Loucy (cell line): ENCODE data around the gene CATSPER1.

ENCODE experiments used
- H2AFZ ChIP-seq: fragments of 200-600 bp; sonication (generic); 2 replicates; pipeline ENCODE4 v1.6.0; 2016; ENCODE audit warnings: antibody characterized with exemption, mild to moderate bottlenecking, low read length, moderate library complexity
- H3F3A ChIP-seq: fragments of 200-600 bp; 2 replicates; pipeline ENCODE4 v1.6.0; 2016; ENCODE audit warnings: antibody characterized with exemption, low read depth, mild to moderate bottlenecking
- H3K27me3 ChIP-seq: fragments of 200-600 bp; sonication (generic); 2 replicates; pipeline ENCODE4 v1.6.1; 2014; ENCODE audit warnings: low read length, mild to moderate bottlenecking; ENCODE audit not compliant: insufficient read depth, poor library complexity, severe bottlenecking
- H3K36me3 ChIP-seq: fragments of 200-600 bp; sonication (generic); 2 replicates; pipeline ENCODE4 v1.6.1; 2016; ENCODE audit warnings: low read length; ENCODE audit not compliant: insufficient read depth
- H3K4me1 ChIP-seq: fragments of 200-600 bp; sonication (generic); 2 replicates; pipeline ENCODE4 v1.5.1; 2014; ENCODE audit warnings: low read length, mild to moderate bottlenecking; ENCODE audit not compliant: insufficient read depth, poor library complexity, severe bottlenecking
- H3K4me2 ChIP-seq: fragments of 200-600 bp; sonication (generic); 2 replicates; pipeline ENCODE4 v1.6.0; 2014; ENCODE audit warnings: antibody characterized with exemption, low read length, low read depth, mild to moderate bottlenecking; ENCODE audit not compliant: poor library complexity, severe bottlenecking
- H3K4me3 ChIP-seq: fragments of 200-600 bp; sonication (generic); 2 replicates; pipeline ENCODE4 v1.5.1; 2014; ENCODE audit warnings: low read length, mild to moderate bottlenecking, mixed read lengths; ENCODE audit not compliant: poor library complexity, severe bottlenecking
- H3K79me2 ChIP-seq: fragments of 200-600 bp; sonication (generic); 2 replicates; pipeline ENCODE4 v1.6.1; 2014; ENCODE audit warnings: low read length; ENCODE audit not compliant: insufficient read depth
- H3K9ac ChIP-seq: fragments of 200-600 bp; sonication (generic); 2 replicates; pipeline ENCODE4 v1.6.0; 2014; ENCODE audit warnings: mild to moderate bottlenecking, low read depth, low read length, moderate library complexity; ENCODE audit not compliant: poor library complexity, severe bottlenecking
- H3K9me2 ChIP-seq: fragments of 200-600 bp; sonication (generic); replicated peaks from 2 replicates; pipeline ENCODE4 v1.6.1; 2016; ENCODE audit warnings: low read depth, low read length, mixed read lengths
- H3K9me3 ChIP-seq: fragments of 200-600 bp; sonication (generic); 2 replicates; pipeline ENCODE4 v1.6.1; 2014; ENCODE audit warnings: mild to moderate bottlenecking, antibody characterized with exemption, low read length, low read depth; ENCODE audit not compliant: insufficient read depth
- H4K20me1 ChIP-seq: fragments of 200-600 bp; sonication (generic); 2 replicates; pipeline ENCODE4 v1.6.0; 2014; ENCODE audit warnings: antibody characterized with exemption, low read length, mild to moderate bottlenecking; ENCODE audit not compliant: insufficient read depth, poor library complexity, severe bottlenecking
- CTCF ChIP-seq: fragments of 200-600 bp; sonication (generic); conservative IDR thresholded peaks from 2 replicates; pipeline ENCODE4 v1.5.1; 2014; ENCODE audit warnings: mild to moderate bottlenecking, antibody characterized with exemption, low read length
- EZH2phosphoT487 ChIP-seq: fragments of 200-600 bp; IDR thresholded peaks from 2 replicates; pipeline ENCODE4 v1.6.1; 2018; ENCODE audit warnings: antibody characterized with exemption, mild to moderate bottlenecking, moderate library complexity, borderline replicate concordance

The CATSPER1 gene

GRCh38 chr11:66044757-66045156 is 18.5 kb upstream of the CATSPER1 start:
- H3K9me3 ChIP-seq = no peaks in the 10 kb centered on the region
- no peaks in the 10 kb centered on the region for H3K36me3 ChIP-seq
- no peak overlapping the region for H3K4me3 ChIP-seq
- peak overlapping the region; percentile 24 for H3K4me2 ChIP-seq
- H3K9ac ChIP-seq = no peak overlapping the region
- no peaks in the 10 kb centered on the region for H4K20me1 ChIP-seq
- TF ChIP-seq CTCF (no peak), EZH2phosphoT487 (no peak)
- peak overlapping the region; percentile 64 for H2AFZ ChIP-seq
- H3K79me2 ChIP-seq = no peaks in the 10 kb centered on the region
- H3K4me1 ChIP-seq = peaks cover 4% of the 10 kb centered on the region
- H3K9me2 ChIP-seq = no peaks in the 10 kb centered on the region
- H3F3A ChIP-seq = no peaks in the 10 kb centered on the region
- H3K27me3 ChIP-seq = no peaks in the 10 kb centered on the region

- no peaks in the 10 kb centered on the region for H3F3A ChIP-seq
- no peak overlapping the region for H3K9ac ChIP-seq
- H3K9me3 ChIP-seq = no peaks in the 10 kb centered on the region
- no peak overlapping the region for H3K4me2 ChIP-seq
- no peaks in the 10 kb centered on the region for H3K79me2 ChIP-seq
- H3K36me3 ChIP-seq = no peaks in the 10 kb centered on the region
- H2AFZ ChIP-seq = no peak overlapping the region
- TF ChIP-seq CTCF (no peak), EZH2phosphoT487 (no peak)
- peaks cover 4% of the 10 kb centered on the region for H3K4me1 ChIP-seq
- H3K4me3 ChIP-seq = no peak overlapping the region
- no peaks in the 10 kb centered on the region for H4K20me1 ChIP-seq
- no peaks in the 10 kb centered on the region for H3K9me2 ChIP-seq
- H3K27me3 ChIP-seq = no peaks in the 10 kb centered on the region
These were observed 17.0 kb upstream of the CATSPER1 start for GRCh38 chr11:66042996-66043906.

GRCh38 chr11:66042227-66042995 is 16.1 kb upstream of the CATSPER1 start:
- Histone ChIP-seq H3K4me1 (peaks cover 4% of the 10 kb centered on the region), H2AFZ (no peak overlapping the region), H3F3A (no peaks in the 10 kb centered on the region), H3K9me3 (no peaks in the 10 kb centered on the region), H3K9ac (no peak overlapping the region), H3K4me2 (no peak overlapping the region), H4K20me1 (no peaks in the 10 kb centered on the region), H3K36me3 (no peaks in the 10 kb centered on the region), H3K4me3 (no peak overlapping the region), H3K9me2 (no peaks in the 10 kb centered on the region), H3K79me2 (no peaks in the 10 kb centered on the region), H3K27me3 (no peaks in the 10 kb centered on the region)
- no peak for TF ChIP-seq EZH2phosphoT487
- no peak for TF ChIP-seq CTCF
